Medulla oblongata (tissue), 1 donor: ENCODE results near the gene TTC31.
"Not testable (repeated sequence)": the region's sequence is repeated elsewhere in the genome, so short reads cannot be mapped to it uniquely, and the experiment has no call there.

ENCODE experiments used
- DNase-seq: peaks from one replicate; pipeline ENCODE4 v3.0.0-alpha.2; 2015; ENCODE audit errors: extremely low spot score

The TTC31 gene

DNA sequence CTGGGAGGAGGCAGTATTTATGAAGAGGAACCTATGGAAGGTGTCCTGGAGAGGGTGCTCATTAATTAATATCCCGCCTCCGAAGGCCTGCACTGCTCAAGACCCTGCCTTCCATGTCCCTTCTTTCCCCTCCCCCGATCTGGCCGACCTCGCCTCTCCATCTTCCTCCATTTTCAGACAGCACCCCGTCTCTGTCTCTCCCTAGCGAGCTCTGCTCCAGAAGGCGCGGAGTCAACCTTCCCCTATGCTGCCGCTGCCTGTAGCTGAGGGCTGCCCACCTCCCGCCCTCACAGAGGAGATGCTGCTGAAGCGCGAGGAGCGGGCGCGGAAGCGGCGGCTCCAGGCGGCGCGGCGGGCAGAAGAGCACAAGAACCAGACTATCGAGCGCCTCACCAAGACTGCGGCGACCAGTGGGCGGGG, 25.7 kb upstream of the TTC31 start:
- DNase-seq: no peak

DNA sequence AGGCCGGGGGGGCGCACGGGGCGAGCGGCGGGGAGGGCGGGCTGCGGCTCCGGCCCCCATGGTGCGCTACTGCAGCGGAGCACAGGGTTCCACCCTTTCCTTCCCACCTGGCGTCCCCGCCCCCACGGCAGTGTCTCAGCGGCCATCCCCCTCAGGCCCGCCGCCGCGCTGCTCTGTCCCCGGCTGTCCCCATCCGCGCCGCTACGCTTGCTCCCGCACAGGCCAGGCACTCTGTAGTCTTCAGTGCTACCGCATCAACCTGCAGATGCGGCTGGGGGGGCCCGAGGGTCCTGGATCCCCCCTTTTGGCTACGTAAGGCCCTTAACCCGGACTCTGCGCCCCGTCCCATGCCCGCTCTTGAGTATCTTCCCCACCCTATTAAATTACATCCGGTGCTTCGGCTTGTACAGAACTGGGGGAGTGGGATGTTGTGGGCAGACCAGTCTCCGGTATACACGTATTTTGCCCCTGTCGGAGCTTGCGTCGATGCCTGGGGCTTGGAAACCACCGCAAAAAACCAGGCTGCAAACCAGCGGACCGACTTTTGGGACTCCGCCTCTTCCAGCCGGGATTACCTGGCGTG, 25.2 kb upstream of the TTC31 start:
- no peak for DNase-seq

DNA sequence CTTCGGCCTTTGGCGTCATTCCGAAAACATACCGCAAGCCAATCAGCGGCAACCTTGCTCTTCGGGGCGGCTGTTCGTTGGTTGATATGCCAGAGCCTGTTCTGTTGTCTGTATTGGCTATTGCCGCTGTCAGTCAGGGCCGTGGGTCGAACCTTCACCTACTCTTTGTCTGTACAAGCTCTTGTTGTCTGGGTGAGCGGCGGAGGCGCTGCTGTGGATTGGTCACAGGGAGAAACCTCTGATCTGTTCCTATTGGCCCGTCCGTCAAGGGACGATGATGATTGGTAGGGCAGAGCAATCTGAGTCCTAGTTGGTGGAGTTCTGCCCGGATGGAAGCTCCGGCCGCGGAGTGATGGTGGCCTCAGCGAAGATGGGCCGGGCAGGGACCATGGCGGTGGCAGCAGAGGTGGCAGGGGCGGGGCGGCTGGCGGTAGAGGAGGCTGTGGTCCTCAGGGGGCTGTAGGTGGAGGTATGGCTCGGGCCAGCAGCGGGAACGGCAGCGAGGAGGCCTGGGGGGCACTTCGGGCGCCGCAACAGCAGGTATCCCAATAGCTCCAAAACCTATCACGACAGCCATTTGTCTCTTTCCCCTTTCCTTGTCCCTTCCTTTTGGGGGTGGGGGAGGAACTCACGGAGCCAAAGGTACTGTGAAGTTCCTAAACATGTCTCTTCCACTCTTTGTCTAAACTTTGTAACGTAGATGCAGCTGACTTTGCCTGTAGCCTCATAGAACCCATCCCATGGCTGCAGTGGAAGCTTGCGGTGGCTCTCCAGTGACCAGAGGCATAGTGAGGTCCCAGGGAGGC, 24.5 kb upstream of the TTC31 start, which contains the start of gene WBP1:
Gene WBP1 (plus strand): TSS at position 307 of the 806 bp plus-strand sequence. CDS start 165 bp downstream, at position 472.
- peak; percentile 100 for DNase-seq

DNA sequence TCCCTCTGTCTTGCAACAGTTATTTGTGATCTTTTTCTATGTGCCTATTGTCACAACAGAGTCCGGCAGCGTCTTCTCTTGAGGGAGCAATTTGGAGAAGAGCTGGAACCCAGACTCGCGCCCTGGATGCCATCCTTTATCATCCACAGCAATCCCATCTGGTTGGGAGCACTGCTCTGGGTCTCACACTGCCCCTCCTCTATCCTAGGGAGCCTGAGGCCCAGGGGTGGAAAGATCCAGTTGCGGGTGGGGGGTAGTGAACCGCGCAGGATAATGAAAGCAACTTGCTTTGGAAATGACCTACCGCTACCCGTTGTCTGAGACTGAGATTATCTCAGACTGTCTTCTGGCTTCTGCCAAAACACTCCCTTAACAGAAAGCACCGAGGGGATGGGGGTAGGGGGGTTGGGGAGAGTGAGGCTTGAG, 23.9 kb upstream of the TTC31 start:
- no peak for DNase-seq

DNA sequence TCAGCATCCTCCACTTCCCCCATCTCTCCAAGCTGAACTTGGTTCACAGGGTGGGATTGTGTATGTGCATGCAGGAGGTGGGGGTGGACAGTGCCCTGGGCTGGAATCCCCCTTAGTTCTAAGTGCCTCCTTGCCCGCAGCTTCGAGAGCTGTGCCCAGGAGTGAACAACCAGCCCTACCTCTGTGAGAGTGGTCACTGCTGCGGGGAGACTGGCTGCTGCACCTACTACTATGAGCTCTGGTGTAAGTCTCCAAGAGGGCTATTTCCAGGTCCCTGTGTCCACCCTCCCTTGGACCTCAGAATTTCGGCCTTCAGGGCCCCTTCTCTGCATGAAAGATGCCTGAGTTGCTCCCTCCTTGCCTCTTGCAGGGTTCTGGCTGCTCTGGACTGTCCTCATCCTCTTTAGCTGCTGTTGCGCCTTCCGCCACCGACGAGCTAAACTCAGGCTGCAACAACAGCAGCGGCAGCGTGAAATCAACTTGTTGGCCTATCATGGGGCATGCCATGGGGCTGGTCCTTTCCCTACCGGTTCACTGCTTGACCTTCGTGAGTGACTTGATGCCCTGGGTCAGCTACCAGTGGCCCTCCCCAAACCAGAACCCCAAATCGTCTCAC, 23.3 kb upstream of the TTC31 start:
- not testable (repeated sequence) for DNase-seq

DNA sequence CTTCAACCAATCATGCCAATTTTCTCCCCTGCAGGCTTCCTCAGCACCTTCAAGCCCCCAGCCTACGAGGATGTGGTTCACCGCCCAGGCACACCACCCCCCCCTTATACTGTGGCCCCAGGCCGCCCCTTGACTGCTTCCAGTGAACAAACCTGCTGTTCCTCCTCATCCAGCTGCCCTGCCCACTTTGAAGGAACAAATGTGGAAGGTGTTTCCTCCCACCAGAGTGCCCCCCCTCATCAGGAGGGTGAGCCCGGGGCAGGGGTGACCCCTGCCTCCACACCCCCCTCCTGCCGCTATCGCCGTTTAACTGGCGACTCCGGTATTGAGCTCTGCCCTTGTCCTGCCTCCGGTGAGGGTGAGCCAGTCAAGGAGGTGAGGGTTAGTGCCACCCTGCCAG, 22.7 kb upstream of the TTC31 start:
- DNase-seq: not testable (repeated sequence)

DNA sequence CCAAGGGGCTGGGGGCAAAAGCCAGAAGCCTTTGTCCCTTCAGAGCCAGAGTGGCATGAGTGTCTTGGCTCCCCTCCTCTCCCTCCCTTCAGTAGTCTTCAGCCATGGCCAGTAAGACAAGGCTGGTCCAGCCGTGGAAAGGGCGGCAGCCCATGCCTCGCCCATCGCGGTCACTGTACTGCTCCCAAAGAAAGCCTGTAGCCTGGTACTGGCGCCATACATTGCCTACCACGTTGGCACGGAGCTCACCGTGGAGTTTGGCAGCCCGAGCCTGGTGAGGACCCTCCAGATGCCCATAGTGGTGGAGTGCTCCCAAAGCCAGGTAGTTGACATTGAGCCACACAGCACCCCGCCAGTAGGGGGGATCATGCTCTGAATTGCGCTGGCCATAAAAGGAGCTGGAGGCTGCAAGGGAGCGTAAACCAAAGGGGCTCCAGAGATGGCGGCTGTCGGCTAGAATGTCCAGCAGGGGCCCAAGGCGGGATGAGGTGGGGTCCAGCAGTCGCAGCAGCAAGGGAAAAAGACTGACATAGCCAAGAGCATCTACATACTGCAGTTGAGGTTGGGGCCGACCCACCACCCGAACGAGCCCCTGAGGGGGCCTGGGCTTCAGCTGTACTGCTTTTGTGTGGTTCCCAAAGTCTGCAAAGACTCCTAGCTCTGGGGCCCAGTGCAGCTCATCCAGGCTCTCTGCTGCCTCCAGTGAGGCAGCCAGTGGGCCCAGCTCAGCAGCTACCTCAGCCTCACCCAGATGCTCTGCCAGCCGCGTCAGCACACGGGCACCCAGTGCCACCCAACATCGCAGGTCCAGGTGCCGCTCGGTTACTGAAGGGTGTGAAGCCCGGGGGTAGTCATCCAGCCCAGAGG, 21.5 kb upstream of the TTC31 start:
- DNase-seq: no peak

DNA sequence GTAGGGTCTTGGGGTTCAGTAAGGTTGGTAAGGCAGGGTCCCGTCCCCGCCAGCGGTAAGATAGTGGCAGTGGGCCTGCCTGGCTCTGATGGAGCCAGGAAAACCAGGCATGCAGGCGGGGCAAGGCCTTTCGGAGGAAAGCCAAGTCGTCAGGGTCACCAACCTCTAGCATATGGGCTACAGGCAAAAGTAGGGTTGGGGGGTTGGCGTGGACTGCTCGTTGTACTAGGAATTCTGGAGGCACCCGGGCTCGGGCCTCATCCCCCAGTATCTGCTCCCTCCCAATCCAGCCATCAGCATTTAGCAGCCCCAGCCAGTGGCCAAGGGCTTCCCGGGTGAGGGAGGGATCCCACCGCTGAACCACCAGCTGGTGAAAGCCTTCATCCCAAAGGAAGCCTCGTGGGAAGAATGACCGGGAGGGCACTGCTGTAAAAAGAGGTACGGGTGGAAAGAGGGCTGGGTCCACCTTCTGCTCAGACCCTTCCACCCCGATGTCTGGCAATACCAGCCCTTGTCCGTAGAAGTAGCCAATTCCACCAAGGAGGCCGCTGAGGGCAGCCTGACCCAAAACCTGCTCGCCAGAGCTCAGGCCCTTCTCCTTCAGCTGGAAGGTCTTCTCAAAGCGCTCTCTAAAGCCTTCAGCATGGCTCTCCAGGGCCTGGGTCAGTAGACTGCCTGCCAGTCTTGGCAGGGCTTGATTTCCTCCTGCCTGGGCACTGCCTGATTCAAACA, 20.7 kb upstream of the TTC31 start:
- DNase-seq: no peak

DNA sequence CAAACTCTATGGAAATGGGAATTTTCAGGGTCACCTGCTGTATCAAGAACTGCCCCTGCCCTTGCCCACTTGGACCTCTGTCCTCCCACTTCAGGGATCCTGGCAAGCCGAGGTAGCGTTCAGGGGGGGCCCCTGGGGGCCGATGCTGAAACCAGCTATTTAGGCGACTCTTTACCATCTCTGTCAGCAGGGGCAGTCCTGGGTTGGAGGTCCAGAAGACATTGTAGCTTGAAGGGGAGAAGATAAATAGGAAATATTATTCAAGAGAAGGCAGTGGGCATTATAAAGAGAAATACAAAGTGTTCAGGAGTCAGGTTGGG, 20.1 kb upstream of the TTC31 start:
- no peak for DNase-seq

DNA sequence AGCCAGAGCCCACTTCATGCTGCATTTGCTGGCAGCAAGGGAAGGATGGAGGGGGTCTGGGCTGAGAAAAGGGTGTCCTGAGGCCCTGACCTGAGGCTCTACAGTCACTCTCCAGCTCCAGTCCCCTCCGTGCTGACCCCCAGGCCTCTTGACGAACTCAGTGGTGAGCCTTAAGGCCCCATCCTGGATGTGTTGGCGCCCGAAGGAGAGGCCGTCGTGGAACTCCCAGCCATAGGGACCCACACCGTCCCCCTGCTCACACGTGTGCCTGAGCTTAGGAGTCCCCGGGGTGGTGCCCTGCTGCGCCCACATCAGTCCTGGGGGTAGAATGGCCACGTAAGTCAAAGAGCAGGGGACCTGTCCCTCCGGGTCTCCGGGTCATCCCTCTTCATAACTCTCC, 18.5 kb upstream of the TTC31 start:
- DNase-seq: no peak

DNA sequence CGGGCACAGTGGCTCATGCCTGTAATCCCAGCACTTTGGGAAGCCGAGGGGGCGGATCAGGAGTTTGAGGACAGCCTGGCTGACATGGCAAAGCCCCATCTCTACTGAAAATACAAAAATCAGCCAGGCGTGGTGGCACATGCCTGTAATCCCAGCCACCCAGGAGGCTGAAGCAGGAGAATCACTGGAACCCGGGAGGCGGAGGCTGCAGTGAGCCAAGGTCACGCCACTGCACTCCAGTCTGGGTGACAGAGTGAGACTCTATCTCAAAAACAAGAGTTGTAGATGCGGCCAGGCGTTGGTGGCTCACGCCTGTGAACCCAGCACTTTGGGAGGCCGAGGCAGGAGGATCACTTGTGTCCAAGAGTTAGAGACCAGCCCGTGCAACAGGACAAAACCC, 12.1 kb upstream of the TTC31 start:
- not testable (repeated sequence) for DNase-seq

DNA sequence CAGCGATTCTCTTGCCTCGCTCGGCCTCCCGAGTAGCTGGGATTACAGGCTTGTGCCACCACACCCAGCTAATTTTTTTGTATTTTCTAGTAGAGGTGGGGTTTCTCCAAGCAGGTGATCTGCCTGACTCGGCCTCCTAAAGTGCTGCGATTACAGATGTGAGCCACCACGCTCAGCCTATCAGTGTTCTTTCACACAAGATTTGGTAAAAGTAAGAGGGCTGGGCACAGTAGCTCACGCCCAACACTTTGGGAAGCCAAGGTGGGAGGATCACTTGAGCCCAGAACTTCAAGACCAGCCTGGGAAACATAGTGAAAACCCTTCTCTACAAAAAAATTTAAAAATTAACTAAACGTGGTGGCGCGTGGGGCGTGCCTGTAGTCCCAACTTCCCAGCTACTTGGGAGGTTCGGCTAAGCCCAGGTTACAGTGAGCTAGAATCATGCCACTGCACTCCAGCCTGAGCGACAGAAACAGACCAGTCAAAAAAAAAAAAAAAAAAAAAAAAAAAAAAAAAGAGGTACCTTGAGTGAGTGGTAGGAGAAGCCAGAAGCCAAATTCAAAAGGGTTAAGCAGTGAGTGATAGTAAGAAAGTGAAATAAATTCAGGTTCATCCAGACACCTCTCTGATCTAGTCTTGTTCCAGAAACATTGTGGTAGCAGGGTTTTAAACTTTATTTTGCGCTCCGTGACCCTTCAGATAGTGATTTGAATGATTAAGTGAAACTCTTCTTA, 11.4 kb upstream of the TTC31 start:
- no peak for DNase-seq

DNA sequence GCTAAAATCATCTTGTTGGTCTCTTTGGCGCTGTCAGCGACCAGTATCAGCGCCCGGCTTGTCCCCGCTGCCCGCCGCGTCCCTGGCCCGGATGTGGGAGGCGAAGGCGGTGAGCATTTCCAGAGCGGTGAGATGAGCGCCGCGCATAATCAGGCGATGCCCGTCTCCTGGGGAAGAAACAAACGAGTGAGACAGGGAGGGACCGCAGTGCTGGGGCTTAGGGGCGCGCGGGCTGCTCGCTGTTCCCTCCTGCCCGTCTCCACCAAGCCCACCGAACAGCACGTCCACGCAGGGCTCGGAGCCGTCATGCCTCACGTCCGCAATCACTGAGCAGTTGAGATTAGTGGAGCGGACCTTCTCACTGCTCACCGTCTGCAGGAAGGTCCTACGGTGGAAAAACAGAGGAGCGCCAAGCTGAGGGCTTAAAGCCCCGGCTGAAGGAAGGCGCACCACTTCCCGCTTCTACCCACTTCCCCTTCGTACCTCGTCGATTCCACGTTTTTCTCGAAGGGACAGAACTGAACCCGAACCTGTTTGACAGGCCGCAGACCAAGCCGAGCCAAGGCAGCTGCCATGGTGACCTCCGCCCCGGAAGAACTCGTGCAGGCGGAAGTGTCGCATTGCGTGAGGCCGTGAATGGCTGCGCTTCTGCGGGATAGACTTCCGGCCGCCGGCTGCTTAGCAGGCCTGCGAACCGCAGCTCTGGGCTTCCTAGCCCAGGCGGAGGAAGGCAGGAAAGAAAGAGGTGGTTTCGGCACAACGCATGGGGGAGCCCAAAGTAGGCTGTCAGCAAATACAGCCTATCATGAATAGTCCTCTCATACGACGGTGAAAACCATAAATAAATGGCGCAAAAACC, 10.6 kb upstream of the TTC31 start, which contains the start of gene MRPL53:
Gene MRPL53 (minus strand): TSS at position 595 of the 859 bp plus-strand sequence. CDS start 20 bp downstream, at position 575.
- peak; percentile 96 for DNase-seq

DNA sequence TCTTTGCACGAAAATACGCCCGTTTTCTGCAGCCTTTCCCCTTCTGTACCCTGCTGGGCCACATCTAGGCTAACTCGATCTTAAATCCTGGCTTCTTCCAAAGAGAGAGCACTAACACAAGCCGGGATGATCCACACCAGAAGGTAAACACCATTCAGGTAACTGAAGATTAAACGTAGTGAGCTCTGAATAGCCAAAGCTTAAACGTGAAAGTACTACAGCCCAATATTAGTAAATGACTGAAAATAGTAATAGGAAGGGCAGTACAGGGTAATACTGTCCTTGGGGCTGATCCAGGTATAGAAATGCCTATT, 10.0 kb upstream of the TTC31 start:
- DNase-seq: no peak

DNA sequence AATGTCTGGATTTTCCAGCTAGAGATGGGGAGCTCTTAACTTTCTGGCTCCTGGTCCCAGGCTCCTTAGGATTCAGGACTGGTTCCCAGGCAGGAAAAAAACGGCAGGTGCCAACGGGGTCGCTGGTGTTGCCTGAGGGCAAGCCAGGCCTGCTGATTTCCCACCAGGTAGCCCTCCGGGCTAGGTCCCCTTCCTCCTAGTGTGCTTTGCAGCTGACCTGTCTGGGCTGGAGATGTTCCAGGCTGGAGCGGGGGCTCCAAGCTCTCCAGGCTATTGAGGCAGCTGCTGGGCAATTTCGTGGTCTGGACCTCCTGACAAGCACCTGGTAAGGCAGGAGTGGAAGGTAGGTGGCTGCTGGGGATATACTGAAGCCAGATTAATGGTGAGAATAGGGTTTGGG, 8.4 kb upstream of the TTC31 start:
- DNase-seq: no peak

DNA sequence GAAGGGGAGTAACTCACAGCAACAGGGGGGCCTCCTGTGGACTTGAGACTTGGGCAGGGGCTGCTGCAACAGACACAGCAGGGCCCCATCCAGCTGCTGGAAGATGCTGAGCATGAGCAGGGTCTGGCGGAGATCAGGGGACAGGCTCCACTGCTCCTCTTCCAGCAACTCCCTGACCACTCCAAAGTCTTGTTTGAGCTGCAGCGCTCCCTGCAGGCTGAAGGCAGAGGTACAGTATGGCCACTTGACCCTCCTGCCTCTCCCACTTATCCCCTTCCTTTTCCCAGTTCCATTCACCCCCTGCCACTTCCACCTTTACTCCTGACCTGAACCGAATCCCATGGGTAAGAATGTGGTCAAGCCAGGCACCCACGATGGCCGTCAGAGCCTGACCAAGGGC, 8.0 kb upstream of the TTC31 start:
- DNase-seq: no peak

DNA sequence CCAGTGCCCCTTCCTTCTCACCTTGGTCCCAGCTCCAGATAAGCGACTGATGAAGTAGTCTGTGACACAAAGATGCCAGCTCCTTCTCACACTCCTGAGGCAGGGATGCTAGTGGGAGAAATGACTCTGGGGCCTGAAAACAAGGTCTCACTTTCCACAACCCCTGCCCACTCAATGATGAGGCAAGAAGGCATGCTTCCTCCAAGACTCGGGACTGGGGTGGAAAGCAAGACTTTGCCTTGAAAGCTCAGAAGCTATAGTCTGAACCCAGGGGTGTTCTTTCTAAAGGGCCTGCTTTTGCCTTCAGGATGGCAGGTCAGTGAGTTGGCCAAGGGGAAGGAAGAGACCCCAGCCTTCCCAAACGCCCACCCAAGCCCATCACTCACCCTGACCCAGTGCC, 1.4 kb upstream of the TTC31 start:
- no peak for DNase-seq

DNA sequence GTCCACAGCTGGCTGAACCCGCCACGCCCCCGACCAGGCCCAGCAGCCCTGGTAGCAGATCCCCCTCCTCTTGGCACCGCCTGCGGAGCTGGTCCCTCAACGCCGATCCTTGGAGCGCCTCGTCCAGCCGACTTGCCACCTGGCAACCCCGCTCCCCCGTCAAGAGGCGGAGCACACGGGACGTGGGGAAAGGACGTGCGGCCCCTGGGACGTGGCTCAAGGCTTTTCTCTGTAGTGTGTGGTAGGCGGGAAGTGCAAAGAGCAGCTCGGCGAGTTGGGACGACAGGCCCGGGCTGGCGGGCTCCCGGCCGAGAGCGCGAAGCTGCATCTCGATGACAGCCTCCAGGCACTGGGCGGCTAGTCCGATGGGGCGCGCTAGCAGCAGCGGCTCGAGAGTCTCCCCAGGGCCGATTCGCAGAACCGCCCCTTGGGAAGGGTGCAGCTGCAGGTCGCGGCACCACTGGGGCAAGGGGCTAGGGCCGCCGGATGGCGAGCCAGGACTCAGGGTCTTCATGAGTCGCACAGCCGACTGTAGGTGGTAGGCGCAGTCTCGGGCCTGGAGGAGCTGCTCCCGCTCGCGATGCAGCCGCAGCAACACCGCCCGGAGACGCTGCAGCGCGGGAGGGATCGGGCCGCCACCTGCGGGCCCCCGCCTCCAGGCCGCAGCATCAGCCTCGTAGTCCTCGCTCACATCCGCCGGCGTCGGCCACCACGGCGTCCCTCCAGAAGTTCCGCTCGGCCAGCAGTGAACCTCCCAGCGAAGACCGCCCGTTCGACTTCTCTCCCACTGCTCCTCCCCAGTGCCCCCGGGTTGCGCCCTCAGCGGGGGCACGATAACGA, 700 bp upstream of the TTC31 start:
- DNase-seq: no peak

DNA sequence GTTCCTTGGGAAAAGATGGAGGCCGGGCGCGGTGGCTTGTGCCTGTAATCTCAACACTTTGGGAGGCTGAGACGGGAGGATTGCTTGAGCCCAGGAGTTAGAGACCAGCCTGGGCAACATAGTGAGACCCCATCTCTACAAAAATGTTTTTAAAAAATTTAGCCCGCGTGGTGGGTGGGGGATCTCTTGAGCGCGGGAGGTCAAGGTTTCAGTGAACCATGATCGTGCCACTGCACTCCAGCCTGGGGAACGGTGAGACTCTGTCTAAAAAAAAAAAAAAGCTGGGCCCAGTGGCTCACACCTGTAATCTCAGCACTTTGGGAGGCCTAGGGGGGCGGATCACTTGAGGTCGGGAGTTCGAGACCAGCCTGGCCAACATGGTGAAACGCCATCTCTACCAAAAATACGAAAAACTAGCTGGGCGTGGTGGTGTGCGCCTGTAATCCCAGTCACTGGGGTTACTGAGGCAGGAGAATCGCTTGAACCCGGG, 839 bp downstream of the TTC31 start:
- not testable (repeated sequence) for DNase-seq
